C1 segment of cervical spinal cord (tissue), 14 donors: Measurements from ENCODE around the gene PDE8A.
"Not testable (repeated sequence)": the region's sequence is repeated elsewhere in the genome, so short reads cannot be mapped to it uniquely, and the experiment has no call there.

Experiments
- DNase-seq, 14 donors: peaks; one replicate each; lab custom pipeline; 2025; lab: John Stamatoyannopoulos, UW

PDE8A gene

GRCh38 chr15:85172846-85173490, 191.3 kb downstream of the PDE8A start:
- no peak for DNase-seq

GRCh38 chr15:85173630-85174029, 192.0 kb downstream of the PDE8A start:
- DNase-seq = not testable (repeated sequence)

- DNase-seq = no peak
These were observed 192.9 kb downstream of the PDE8A start for GRCh38 chr15:85174521-85174920.

- not testable (repeated sequence) for DNase-seq
These were observed 195.4 kb downstream of the PDE8A start for GRCh38 chr15:85177042-85177515.

- DNase-seq = no peak
These were observed 196.7 kb downstream of the PDE8A start for GRCh38 chr15:85178308-85178707.

- no peak for DNase-seq
These were observed 198.0 kb downstream of the PDE8A start for GRCh38 chr15:85179700-85180099.

GRCh38 chr15:85185350-85185749, 203.7 kb downstream of the PDE8A start:
- not testable (repeated sequence) for DNase-seq

- DNase-seq = not testable (repeated sequence)
These were observed 206.5 kb downstream of the PDE8A start for GRCh38 chr15:85188171-85188577.
